HepG2 (cell line): Measurements from ENCODE around the gene NIP7. TPM values are rescaled to one million over a fixed set of nuclear protein-coding genes. Genes with fewer than 3 reads are reported as not detected.

ENCODE experiments used
- AHR ChIP-seq: IDR thresholded peaks from 2 replicates; pipeline ENCODE4 v1.6.1; 2018; ENCODE audit warnings: missing genetic modification reagents, missing compliant biosample characterization
- ATF7 ChIP-seq, 2 experiments: fragments of 450-650 bp in 1 of 2; sonication (generic) in 1 of 2; formaldehyde crosslinking in 1 of 2; IDR thresholded peaks; 2 replicates each; pipeline versions ENCODE4 v1.4.0 to v1.6.1; 2016 to 2020; ENCODE audit warnings: antibody characterized with exemption in 1 of 2, mild to moderate bottlenecking in 1 of 2, missing genetic modification reagents in 1 of 2
- CEBPG ChIP-seq: IDR thresholded peaks from 2 replicates; pipeline ENCODE4 v1.6.1; 2016
- CENPT ChIP-seq: sonication (generic); formaldehyde crosslinking; IDR thresholded peaks from 2 replicates; pipeline ENCODE4 v1.8.0; 2022; ENCODE audit warnings: low read depth, mild to moderate bottlenecking, moderate library complexity, missing genetic modification reagents
- HNRNPL ChIP-seq: fragments of 200-400 bp; formaldehyde crosslinking; IDR thresholded peaks from 2 replicates; pipeline ENCODE4 v1.6.1; 2017; ENCODE audit warnings: mild to moderate bottlenecking, low read depth, low read length
- KDM5A ChIP-seq: fragments of 200-600 bp; sonication (generic); IDR thresholded peaks from 2 replicates; pipeline ENCODE4 v1.7.0; 2018; ENCODE audit warnings: antibody characterized with exemption, mild to moderate bottlenecking, low read length, borderline replicate concordance
- PRDM15 ChIP-seq: sonication (generic); formaldehyde crosslinking; IDR thresholded peaks from 2 replicates; pipeline ENCODE4 v1.4.0; 2020; ENCODE audit warnings: missing genetic modification reagents
- TCF12 ChIP-seq, 2 experiments: fragments of 450-650 bp in 1 of 2; sonication (generic) in 1 of 2; formaldehyde crosslinking in 1 of 2; IDR thresholded peaks; 2 replicates each; pipeline versions ENCODE4 v1.6.1 to v1.8.0; 2017 to 2022; ENCODE audit warnings: antibody characterized with exemption in 1 of 2, mild to moderate bottlenecking in 1 of 2, missing genetic modification reagents in 1 of 2, moderate library complexity in 1 of 2
- WIZ ChIP-seq: sonication (generic); formaldehyde crosslinking; IDR thresholded peaks from 2 replicates; pipeline ENCODE4 v1.5.1; 2020; ENCODE audit warnings: mild to moderate bottlenecking, missing genetic modification reagents
- ZBTB38 ChIP-seq: sonication (generic); formaldehyde crosslinking; IDR thresholded peaks from 2 replicates; pipeline ENCODE4 v1.5.1; 2020; ENCODE audit warnings: mild to moderate bottlenecking, missing genetic modification reagents
- ZNF24 ChIP-seq: fragments of 450-650 bp; IDR thresholded peaks from 2 replicates; pipeline ENCODE4 v1.6.1; 2017; ENCODE audit warnings: antibody characterized with exemption, mild to moderate bottlenecking
- ZNF451 ChIP-seq: sonication (generic); formaldehyde crosslinking; IDR thresholded peaks from 2 replicates; pipeline ENCODE4 v1.5.0; 2020; ENCODE audit warnings: mild to moderate bottlenecking, missing genetic modification reagents
- ZNF549 ChIP-seq: sonication (generic); formaldehyde crosslinking; IDR thresholded peaks from 2 replicates; pipeline ENCODE4 v1.5.0; 2020; ENCODE audit warnings: missing genetic modification reagents
- ZNF558 ChIP-seq: sonication (generic); formaldehyde crosslinking; IDR thresholded peaks from 2 replicates; pipeline ENCODE4 v1.9.0; 2022; ENCODE audit warnings: mild to moderate bottlenecking, missing genetic modification reagents, borderline replicate concordance
- polyA plus RNA-seq, 8 experiments: library from polyadenylated mRNA; depleted of rRNA in 3 of 8; stranded (reverse) in 7 of 8; unstranded in 1 of 8; fragments of >200 nt; fragmentation: Illumina TruSeq in 4 of 8; extraction: Trizol in 4 of 8; gene quantifications; 2 replicates each; pipeline versions ENCODE4 v1.2.1 to v1.2.3, GENCODE V29; 2011 to 2016; ENCODE audit warnings: low read depth in 4 of 8, missing spikeins in 1 of 8, mixed read lengths in 1 of 8; ENCODE audit not compliant: insufficient read depth in 1 of 8
- total RNA-seq, 5 experiments: library from RNA; depleted of rRNA; stranded (reverse); fragments of >200 nt; fragmentation: Illumina TruSeq; extraction: Trizol; gene quantifications; 2 replicates each; pipeline ENCODE4 v1.2.3, GENCODE V29; 2016; ENCODE audit warnings: low read depth in 1 of 5
- TF ChIP-seq, protein P1 (sequence below): sonication (generic); formaldehyde crosslinking; IDR thresholded peaks from 2 replicates; pipeline ENCODE4 v1.5.0; 2020; ENCODE audit warnings: mild to moderate bottlenecking, missing genetic modification reagents, borderline replicate concordance
- TF ChIP-seq, protein P2 (sequence below): sonication (generic); formaldehyde crosslinking; IDR thresholded peaks from 2 replicates; pipeline ENCODE4 v1.5.0; 2020; ENCODE audit warnings: mild to moderate bottlenecking, missing genetic modification reagents

Gene NIP7
- total and polyA plus RNA-seq, 2 of the 13 experiments (the other 11 are each of a cell fraction or from before 2014, with no cell fraction given): 15.3 to 114 TPM

GRCh38 chr16:69330286-69331109 lies 9.1 kb upstream of the NIP7 start, which contains the start of gene PDF (continued):
- peak; percentile 56; the same call in 1 of the 2 replicates for TF ChIP-seq PRDM15 (CRISPR knock-in tag)
- TF ChIP-seq TCF12 (IDR thresholded peaks at IDR 0.05): no peak
- 0 out of 2 replicates have a peak, but pooled peaks have one; percentile 84 for TF ChIP-seq TCF12 (CRISPR knock-in tag; IDR thresholded peaks at IDR 0.05)
- peak; percentile 54 for TF ChIP-seq CEBPG (CRISPR knock-in tag)
- TF ChIP-seq ZNF558: peak; percentile 72; the same call in 1 of the 2 replicates
- TF ChIP-seq ZNF549 (CRISPR knock-in tag): no peak
- no peak for TF ChIP-seq HNRNPL
- TF ChIP-seq, protein P1, sequence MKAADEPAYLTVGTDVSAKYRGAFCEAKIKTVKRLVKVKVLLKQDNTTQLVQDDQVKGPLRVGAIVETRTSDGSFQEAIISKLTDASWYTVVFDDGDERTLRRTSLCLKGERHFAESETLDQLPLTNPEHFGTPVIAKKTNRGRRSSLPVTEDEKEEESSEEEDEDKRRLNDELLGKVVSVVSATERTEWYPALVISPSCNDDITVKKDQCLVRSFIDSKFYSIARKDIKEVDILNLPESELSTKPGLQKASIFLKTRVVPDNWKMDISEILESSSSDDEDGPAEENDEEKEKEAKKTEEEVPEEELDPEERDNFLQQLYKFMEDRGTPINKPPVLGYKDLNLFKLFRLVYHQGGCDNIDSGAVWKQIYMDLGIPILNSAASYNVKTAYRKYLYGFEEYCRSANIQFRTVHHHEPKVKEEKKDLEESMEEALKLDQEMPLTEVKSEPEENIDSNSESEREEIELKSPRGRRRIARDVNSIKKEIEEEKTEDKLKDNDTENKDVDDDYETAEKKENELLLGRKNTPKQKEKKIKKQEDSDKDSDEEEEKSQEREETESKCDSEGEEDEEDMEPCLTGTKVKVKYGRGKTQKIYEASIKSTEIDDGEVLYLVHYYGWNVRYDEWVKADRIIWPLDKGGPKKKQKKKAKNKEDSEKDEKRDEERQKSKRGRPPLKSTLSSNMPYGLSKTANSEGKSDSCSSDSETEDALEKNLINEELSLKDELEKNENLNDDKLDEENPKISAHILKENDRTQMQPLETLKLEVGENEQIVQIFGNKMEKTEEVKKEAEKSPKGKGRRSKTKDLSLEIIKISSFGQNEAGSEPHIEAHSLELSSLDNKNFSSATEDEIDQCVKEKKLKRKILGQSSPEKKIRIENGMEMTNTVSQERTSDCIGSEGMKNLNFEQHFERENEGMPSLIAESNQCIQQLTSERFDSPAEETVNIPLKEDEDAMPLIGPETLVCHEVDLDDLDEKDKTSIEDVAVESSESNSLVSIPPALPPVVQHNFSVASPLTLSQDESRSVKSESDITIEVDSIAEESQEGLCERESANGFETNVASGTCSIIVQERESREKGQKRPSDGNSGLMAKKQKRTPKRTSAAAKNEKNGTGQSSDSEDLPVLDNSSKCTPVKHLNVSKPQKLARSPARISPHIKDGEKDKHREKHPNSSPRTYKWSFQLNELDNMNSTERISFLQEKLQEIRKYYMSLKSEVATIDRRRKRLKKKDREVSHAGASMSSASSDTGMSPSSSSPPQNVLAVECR (CRISPR knock-in tag): peak; percentile 86; the same call in 1 of the 2 replicates
- 0 out of 2 replicates have a peak, but pooled peaks have one; percentile 60 for TF ChIP-seq WIZ (CRISPR knock-in tag)
- peak; percentile 54; the same call in 1 of the 2 replicates for TF ChIP-seq KDM5A
- TF ChIP-seq ATF7 (IDR thresholded peaks at IDR 0.05): no peak
- no peak for TF ChIP-seq ATF7 (CRISPR knock-in tag; IDR thresholded peaks at IDR 0.05)
- TF ChIP-seq ZNF451 (CRISPR knock-in tag): peak; percentile 82
- peak; percentile 76; the same call in 1 of the 2 replicates for TF ChIP-seq AHR (CRISPR knock-in tag)
- TF ChIP-seq ZNF24: no peak
- TF ChIP-seq, protein P2, sequence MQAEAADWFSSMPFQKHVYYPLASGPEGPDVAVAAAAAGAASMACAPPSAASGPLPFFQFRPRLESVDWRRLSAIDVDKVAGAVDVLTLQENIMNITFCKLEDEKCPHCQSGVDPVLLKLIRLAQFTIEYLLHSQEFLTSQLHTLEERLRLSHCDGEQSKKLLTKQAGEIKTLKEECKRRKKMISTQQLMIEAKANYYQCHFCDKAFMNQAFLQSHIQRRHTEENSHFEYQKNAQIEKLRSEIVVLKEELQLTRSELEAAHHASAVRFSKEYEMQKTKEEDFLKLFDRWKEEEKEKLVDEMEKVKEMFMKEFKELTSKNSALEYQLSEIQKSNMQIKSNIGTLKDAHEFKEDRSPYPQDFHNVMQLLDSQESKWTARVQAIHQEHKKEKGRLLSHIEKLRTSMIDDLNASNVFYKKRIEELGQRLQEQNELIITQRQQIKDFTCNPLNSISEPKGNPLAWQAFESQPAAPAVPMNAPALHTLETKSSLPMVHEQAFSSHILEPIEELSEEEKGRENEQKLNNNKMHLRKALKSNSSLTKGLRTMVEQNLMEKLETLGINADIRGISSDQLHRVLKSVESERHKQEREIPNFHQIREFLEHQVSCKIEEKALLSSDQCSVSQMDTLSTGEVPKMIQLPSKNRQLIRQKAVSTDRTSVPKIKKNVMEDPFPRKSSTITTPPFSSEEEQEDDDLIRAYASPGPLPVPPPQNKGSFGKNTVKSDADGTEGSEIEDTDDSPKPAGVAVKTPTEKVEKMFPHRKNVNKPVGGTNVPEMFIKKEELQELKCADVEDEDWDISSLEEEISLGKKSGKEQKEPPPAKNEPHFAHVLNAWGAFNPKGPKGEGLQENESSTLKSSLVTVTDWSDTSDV: peak; percentile 48; the same call in 1 of the 2 replicates
- peak; percentile 94; the same call in 1 of the 2 replicates for TF ChIP-seq ZBTB38
- no peak for TF ChIP-seq CENPT
